Activated CD4-positive, alpha-beta T cell treated with anti-CD3 and anti-CD28 coated beads, Interleukin-2, amount 50 U/mL, for 4 hours (primary cell): ENCODE data around the gene TGFBR2.
A peak's percentile ranks its signal among the peaks of the same experiment; 100 is the strongest.
"Not testable (repeated sequence)": the region's sequence is repeated elsewhere in the genome, so short reads cannot be mapped to it uniquely, and the experiment has no call there.

Experiments
- DNase-seq, 2 experiments: peaks; one replicate each; pipeline ENCODE4 v3.0.0-alpha.2; 2020

TGFBR2 gene

DNA sequence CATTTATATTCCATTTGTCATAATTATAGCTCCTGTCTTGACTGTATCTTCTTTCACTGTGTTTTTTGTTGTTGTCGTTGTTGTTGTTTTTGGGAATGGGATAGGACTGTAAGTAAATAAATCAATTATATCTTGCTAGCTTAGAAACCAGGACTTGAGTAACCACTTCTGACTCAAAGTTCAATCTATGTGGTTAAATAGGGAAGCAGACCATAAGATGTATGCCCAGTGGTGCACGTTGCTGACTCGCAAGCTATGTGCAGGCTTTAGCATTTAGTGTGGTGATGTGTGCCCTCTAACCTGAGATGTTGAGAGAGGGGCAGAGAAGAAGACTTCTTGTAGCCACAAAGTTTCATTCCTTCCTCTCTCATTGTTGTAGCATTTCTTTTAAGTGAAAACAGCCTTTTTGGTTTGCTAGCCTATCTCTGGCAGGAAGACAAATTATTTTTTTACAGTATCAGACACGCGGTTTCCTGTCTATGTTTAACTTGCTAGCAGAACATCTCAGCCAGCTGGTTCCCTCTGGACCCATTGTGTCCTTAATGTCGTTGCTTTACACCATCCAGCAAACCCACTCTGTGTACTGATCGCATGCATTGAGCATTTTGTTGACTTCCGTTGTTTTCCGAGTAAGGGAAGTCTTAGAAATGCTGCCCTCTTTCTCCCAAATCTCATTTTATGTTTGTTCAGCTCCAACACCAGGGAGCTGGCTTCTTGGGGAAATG, 52.1 kb downstream of the TGFBR2 start:
- peak in 1 of 2 experiments; percentile 23 for DNase-seq

GRCh38 chr3:30659270-30660130, 53.1 kb downstream of the TGFBR2 start:
- DNase-seq = no peak

DNA sequence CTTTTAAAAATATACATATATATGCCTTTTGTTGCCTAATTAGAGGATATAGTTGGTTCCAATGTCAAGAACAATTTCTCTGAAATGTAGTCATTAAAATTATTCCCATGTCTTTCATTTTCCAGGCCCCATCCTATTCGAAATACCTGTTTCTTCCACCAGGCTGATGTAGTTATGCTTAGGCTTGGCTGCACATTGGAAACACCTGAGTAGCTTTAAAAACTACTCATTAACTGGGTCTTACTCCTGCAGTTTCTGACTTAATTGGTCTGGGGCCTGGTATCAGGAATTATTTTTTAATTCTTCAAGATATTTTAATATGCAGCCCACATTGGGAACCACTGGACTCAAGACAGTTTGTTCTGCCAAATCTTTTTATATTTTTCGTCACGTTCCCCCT, 53.7 kb downstream of the TGFBR2 start:
- no peak for DNase-seq

GRCh38 chr3:30660656-30661055, 54.3 kb downstream of the TGFBR2 start:
- DNase-seq = no peak

GRCh38 chr3:30661098-30661873, 54.9 kb downstream of the TGFBR2 start:
- no peak for DNase-seq

GRCh38 chr3:30662836-30663235, 56.4 kb downstream of the TGFBR2 start:
- DNase-seq = no peak

- DNase-seq = no peak
Measured at GRCh38 chr3:30663533-30664241, 57.3 kb downstream of the TGFBR2 start.

- DNase-seq = no peak
Measured at GRCh38 chr3:30664459-30664858, 58.1 kb downstream of the TGFBR2 start.

- DNase-seq = no peak
Measured at GRCh38 chr3:30664884-30665283, 58.5 kb downstream of the TGFBR2 start.

DNA sequence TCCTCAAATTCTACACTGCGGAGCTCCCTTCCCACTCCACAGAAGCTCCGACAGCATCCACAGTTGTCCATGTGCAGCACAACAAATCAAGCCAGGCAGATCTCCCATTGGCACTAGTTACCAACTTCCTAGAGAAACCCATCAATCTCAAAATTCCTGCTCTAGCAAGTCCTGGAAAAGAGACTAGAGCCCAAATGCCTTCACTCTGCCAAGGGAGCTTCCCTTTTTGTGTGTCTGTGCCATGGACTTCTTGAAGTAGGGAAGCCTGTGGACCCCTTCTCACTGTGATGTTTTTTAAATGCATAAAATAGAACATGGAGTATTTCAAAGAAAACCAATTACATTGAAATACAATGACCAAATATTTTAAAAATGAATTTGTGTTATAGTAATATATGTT, 59.1 kb downstream of the TGFBR2 start:
- DNase-seq = no peak

GRCh38 chr3:30666572-30667279, 60.3 kb downstream of the TGFBR2 start:
- no peak for DNase-seq

DNA sequence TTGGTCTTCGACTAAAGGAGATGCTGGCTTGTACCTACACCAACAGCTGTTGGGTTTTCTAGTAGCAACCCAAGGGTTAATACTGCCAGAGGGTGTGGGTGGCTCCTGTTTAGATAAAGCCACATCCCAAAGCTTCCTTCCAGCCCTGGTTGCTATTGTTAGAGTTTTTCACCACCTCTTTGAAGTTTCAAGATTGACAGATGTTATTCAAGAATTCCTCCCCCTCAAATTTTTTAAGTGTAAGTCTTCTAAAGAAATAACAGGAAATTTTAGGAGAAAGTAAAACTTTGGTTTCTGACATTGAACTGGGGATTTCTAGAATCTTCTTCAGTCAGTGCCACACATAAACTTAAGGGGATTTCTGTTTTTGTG, 60.9 kb downstream of the TGFBR2 start:
- DNase-seq = no peak

- no peak for DNase-seq
Measured at GRCh38 chr3:30668051-30668609, 61.7 kb downstream of the TGFBR2 start.

DNA sequence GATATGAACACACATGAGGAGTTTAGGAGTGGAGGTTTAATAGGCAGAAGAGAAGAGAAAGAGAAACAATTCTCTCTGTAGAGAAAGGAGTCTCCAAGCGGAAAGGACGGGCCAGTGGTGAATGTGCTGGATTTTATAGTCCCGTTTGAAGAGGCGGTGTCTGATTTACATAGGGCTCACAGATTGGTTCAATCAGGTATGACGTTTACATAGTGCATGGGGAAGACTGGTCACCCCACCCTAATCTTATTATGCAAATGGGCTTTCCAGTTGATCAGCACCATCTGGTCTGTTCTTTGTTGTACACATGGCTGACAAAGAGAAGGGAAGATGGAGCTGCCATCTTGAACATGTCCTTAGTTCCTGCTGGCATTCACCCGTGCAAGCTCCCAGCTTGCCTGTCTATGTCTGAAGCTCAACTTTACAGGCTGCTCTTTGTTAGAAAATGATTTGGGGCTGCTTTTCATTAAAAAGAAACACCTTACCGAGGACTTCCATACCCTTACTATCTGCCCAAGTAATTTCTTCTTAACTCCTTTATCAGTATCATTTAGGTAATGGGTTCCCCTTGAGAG, 63.0 kb downstream of the TGFBR2 start:
- not testable (repeated sequence) for DNase-seq

GRCh38 chr3:30670292-30670691, 63.9 kb downstream of the TGFBR2 start:
- no peak for DNase-seq

DNA sequence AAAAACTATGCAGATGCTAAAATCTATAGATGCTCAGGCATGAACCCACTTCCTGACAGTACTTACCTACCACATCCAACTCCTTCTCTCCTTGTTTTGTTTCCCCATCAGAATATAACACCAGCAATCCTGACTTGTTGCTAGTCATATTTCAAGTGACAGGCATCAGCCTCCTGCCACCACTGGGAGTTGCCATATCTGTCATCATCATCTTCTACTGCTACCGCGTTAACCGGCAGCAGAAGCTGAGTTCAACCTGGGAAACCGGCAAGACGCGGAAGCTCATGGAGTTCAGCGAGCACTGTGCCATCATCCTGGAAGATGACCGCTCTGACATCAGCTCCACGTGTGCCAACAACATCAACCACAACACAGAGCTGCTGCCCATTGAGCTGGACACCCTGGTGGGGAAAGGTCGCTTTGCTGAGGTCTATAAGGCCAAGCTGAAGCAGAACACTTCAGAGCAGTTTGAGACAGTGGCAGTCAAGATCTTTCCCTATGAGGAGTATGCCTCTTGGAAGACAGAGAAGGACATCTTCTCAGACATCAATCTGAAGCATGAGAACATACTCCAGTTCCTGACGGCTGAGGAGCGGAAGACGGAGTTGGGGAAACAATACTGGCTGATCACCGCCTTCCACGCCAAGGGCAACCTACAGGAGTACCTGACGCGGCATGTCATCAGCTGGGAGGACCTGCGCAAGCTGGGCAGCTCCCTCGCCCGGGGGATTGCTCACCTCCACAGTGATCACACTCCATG, 65.3 kb downstream of the TGFBR2 start:
- no peak for DNase-seq

DNA sequence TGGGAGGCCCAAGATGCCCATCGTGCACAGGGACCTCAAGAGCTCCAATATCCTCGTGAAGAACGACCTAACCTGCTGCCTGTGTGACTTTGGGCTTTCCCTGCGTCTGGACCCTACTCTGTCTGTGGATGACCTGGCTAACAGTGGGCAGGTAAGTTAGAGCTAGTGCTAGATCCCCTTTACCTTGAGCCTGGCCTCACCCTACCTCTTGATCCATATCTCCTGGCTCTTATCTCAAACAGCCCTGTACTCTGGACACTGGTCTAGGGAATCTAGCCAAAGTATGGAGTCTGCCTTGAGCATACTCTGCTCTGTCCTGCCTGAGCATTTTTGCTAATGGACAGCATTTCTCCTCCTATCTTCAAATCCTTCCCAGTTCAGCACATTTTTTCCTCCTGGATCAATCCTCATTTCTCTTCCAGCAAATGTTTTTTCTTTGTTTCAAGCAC, 65.9 kb downstream of the TGFBR2 start:
- DNase-seq = no peak

DNA sequence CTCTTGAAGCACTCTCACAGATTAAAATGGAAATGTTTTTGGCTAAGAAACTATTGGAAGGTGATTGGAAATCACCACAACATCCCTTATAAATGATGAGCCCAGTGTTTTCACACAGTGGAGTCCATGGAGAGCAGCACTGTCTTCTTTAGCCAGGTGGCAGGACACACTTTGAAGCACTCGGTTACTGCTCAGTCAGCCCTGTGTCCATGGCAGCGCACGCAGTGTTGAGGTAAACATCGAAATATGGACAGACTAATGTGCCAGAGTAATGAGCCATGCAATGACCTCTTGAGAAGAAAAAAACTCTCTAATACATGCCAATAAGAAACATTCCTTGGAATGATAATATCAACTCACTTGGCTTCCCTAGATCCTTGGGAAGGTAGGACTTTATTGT, 66.6 kb downstream of the TGFBR2 start:
- no peak for DNase-seq

- no peak for DNase-seq
Measured at GRCh38 chr3:30673425-30674341, 67.3 kb downstream of the TGFBR2 start.
